Hepatocyte (in vitro differentiated cells): ENCODE measurements around the gene NPHP4.

ENCODE experiments used
- CTCF ChIP-seq: fragments of 200-600 bp; sonication (generic); IDR thresholded peaks from 2 replicates; pipeline ENCODE4 v1.5.1; 2016; ENCODE audit warnings: antibody characterized with exemption, mild to moderate bottlenecking; ENCODE audit not compliant: poor library complexity
- EZH2 ChIP-seq: fragments of 200-600 bp; sonication (generic); IDR thresholded peaks from 2 replicates; pipeline ENCODE4 v1.6.1; 2016; ENCODE audit warnings: antibody characterized with exemption, mild to moderate bottlenecking, borderline replicate concordance

DNA sequence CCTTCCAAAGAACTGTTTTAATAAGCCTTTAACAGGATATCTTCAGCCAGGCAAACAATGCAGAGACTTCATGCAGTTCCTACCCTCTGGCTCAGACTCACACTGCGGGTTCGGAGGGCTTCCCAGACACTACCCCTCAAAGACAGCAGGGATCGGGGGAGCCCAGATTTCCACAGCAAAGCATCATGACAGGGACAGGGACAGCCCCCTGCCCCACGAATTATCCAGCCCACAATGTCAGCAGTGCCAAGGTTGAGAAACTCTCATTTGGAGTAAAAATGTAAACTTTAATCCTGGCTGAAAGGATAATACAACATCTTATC lies 20.1 kb downstream of the NPHP4 start:
- TF ChIP-seq CTCF = no peak
- no peak for TF ChIP-seq EZH2
